CD4-positive, CD25-positive, alpha-beta regulatory T cell (primary cell): Measurements from ENCODE around the gene GNAI2. TPM values are rescaled to one million over a fixed set of nuclear protein-coding genes. Genes with fewer than 3 reads are reported as not detected.

Experiments used
- ATAC-seq, 2 donors: fragments of 150-1000 bp; cut with Tn5 transposase; one replicate each; pipeline ENCODE4 v1.10.0; 2021; ENCODE audit warnings: low read depth in 2 of 2, moderate number of reproducible peaks in 2 of 2, moderate library complexity in 1 of 2
- DNase-seq, 3 donors: peaks; one replicate each; pipeline versions ENCODE4 v3.0.0 to v3.0.0-alpha.2; 2012 to 2022; ENCODE audit warnings: mixed read lengths in 1 of 3
- H3K27ac ChIP-seq: one replicate; pipeline ENCODE4 v1.7.0; 2013; ENCODE audit warnings: mild to moderate bottlenecking, low read length; ENCODE audit not compliant: insufficient read depth, poor library complexity, severe bottlenecking
- H3K27me3 ChIP-seq: one replicate; pipeline ENCODE4 v1.7.0; 2013; ENCODE audit warnings: low read length; ENCODE audit not compliant: control insufficient read depth, insufficient read depth
- H3K36me3 ChIP-seq: one replicate; pipeline ENCODE4 v1.7.0; 2013; ENCODE audit warnings: mild to moderate bottlenecking, low read length, moderate library complexity; ENCODE audit not compliant: control insufficient read depth, insufficient read depth
- H3K4me1 ChIP-seq: 2 replicates; pipeline ENCODE4 v1.7.0; 2013; ENCODE audit warnings: mild to moderate bottlenecking, low read length; ENCODE audit not compliant: insufficient read depth, control insufficient read depth, poor library complexity, severe bottlenecking
- H3K4me3 ChIP-seq: one replicate; pipeline ENCODE4 v1.7.0; 2013; ENCODE audit warnings: low read depth, mild to moderate bottlenecking, low read length, moderate library complexity
- H3K9me3 ChIP-seq, 2 experiments: 1 replicate in 1 of 2; 2 replicates in 1 of 2; pipeline ENCODE4 v1.7.0; 2013; ENCODE audit warnings: low read length in 2 of 2, mild to moderate bottlenecking in 1 of 2, moderate library complexity in 1 of 2; ENCODE audit not compliant: control insufficient read depth in 2 of 2
- H3K27ac Mint-ChIP-seq, 3 donors: one replicate each; pipeline ENCODE4 v1.8.0; 2020 to 2022; ENCODE audit warnings: mild to moderate bottlenecking in 3 of 3, mixed read lengths in 3 of 3, moderate library complexity in 2 of 3
- H3K27me3 Mint-ChIP-seq: one replicate; pipeline ENCODE4 v1.8.0; 2022; ENCODE audit warnings: mild to moderate bottlenecking, mixed read lengths
- H3K36me3 Mint-ChIP-seq: one replicate; pipeline ENCODE4 v1.8.0; 2020; ENCODE audit warnings: mixed read lengths
- H3K4me1 Mint-ChIP-seq, 4 donors: one replicate each; pipeline ENCODE4 v1.8.0; 2020 to 2022; ENCODE audit warnings: mixed read lengths in 4 of 4, mild to moderate bottlenecking in 1 of 4
- H3K4me3 Mint-ChIP-seq, 4 donors: one replicate each; pipeline ENCODE4 v1.8.0; 2020 to 2022; ENCODE audit warnings: mild to moderate bottlenecking in 4 of 4, mixed read lengths in 4 of 4, moderate library complexity in 3 of 4
- H3K9me3 Mint-ChIP-seq, 7 donors: one replicate each; pipeline ENCODE4 v1.8.0; 2020 to 2022; ENCODE audit warnings: mixed read lengths in 7 of 7, mild to moderate bottlenecking in 3 of 7, moderate library complexity in 2 of 7
- polyA plus RNA-seq, 4 donors: library from polyadenylated mRNA; unstranded; fragments of 300-500 nt; fragmentation: Illumina TruSeq; gene quantifications; one replicate each; pipeline ENCODE4 v1.2.3, GENCODE V29; 2021
- total RNA-seq: library from RNA; stranded (reverse); gene quantifications from one replicate; pipeline ENCODE4 v1.2.3, GENCODE V29; 2022

The GNAI2 gene
- total and polyA plus RNA-seq, 5 donors from 2014 or later, result 373 to 696 (median 572) TPM

DNA sequence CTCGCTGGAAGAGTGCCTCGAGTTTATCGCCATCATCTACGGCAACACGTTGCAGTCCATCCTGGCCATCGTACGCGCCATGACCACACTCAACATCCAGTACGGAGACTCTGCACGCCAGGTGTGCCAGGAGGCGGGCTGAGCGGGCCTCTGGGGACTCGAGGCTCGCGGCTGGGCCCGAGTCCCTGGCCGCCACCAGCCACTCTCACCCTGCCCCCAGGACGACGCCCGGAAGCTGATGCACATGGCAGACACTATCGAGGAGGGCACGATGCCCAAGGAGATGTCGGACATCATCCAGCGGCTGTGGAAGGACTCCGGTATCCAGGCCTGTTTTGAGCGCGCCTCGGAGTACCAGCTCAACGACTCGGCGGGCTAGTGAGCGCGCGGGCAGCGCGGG lies 42.7 kb upstream of the GNAI2 start:
- H3K36me3 Mint-ChIP-seq, result no peaks in the 10 kb centered on the region
- no peak for DNase-seq

DNA sequence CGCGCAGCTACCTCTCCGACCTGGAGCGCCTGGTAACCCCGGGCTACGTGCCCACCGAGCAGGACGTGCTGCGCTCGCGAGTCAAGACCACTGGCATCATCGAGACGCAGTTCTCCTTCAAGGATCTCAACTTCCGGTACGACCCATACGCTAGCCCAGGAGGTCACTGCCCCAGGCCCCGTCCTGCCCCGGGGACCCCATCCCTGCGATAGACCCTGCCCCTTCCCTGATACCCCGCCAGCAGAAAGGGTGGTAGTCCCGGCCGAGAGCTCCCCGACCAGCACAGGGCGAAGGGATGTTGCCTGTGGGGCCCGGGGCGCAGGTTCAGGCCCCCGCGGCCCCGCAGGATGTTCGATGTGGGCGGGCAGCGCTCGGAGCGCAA lies 42.3 kb upstream of the GNAI2 start:
- H3K9me3 Mint-ChIP-seq, result peaks cover 0 to 1% (median 0%) of the 10 kb centered on the region in 7 donors
- no peaks in the 10 kb centered on the region for H3K27me3 ChIP-seq
- H3K27ac Mint-ChIP-seq, result peak overlapping the region in 1 of 3 donors; percentile 51
- no peak for DNase-seq
- H3K27ac ChIP-seq, result no peak overlapping the region
- no peaks in the 10 kb centered on the region for H3K9me3 ChIP-seq
- H3K4me3 Mint-ChIP-seq, result peak overlapping the region in 1 of 4 donors; percentile 50
- ATAC-seq, result no peak
- H3K4me1 ChIP-seq, result peaks cover 25% of the 10 kb centered on the region
- peaks cover 0 to 17% (median 2%) of the 10 kb centered on the region in 4 donors for H3K4me1 Mint-ChIP-seq
- H3K4me3 ChIP-seq, result no peak overlapping the region
- H3K36me3 Mint-ChIP-seq, result no peaks in the 10 kb centered on the region
- H3K36me3 ChIP-seq, result no peaks in the 10 kb centered on the region
- H3K27me3 Mint-ChIP-seq, result peaks cover 33% of the 10 kb centered on the region

More for the DNA sequence above, 42.7 kb upstream of the GNAI2 start:
- H3K9me3 ChIP-seq, result no peaks in the 10 kb centered on the region
- Mint-ChIP-seq H3K27ac (no peak overlapping the region), H3K9me3 (peaks cover 0 to 1% (median 0%) of the 10 kb centered on the region in 7 donors), H3K4me3 (no peak overlapping the region), H3K4me1 (peaks cover 0 to 17% (median 2%) of the 10 kb centered on the region in 4 donors), H3K27me3 (peaks cover 33% of the 10 kb centered on the region)
- H3K4me1 ChIP-seq, result peaks cover 25% of the 10 kb centered on the region
- no peak overlapping the region for H3K4me3 ChIP-seq
- no peaks in the 10 kb centered on the region for H3K36me3 ChIP-seq
- no peak overlapping the region for H3K27ac ChIP-seq
- ATAC-seq, result no peak
- H3K27me3 ChIP-seq, result no peaks in the 10 kb centered on the region

DNA sequence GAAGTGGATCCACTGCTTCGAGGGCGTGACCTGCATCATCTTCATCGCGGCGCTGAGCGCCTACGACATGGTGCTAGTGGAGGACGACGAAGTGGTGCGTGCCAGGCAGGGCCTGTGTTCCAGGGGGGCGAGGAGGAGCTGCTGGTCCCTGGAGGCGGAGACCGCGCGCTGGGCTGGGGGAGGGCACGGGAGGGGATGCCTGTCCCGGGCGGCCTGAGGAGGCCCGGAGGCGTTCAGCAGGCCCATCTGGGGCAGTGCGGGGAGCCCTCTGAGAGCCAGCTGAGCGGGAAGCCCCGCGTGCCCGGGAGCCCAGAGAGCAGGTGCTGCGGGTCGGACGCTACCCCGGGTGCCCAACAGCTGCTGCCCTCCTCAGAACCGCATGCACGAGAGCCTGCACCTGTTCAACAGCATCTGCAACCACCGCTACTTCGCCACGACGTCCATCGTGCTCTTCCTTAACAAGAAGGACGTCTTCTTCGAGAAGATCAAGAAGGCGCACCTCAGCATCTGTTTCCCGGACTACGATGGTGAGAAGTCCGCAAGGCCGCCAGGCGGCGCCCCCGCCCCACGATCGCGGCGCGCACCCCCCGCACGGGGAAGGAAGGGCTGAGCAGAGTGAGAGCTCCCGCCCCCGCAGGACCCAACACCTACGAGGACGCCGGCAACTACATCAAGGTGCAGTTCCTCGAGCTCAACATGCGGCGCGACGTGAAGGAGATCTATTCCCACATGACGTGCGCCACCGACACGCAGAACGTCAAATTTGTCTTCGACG lies 41.7 kb upstream of the GNAI2 start:
- DNase-seq (peak; percentile 76 to 86 (median 84)), ATAC-seq (peak; percentile 80 to 83)
- Histone ChIP-seq H3K9me3 (no peaks in the 10 kb centered on the region), H3K36me3 (no peaks in the 10 kb centered on the region), H3K4me1 (peaks cover 25% of the 10 kb centered on the region), H3K4me3 (no peak overlapping the region), H3K27ac (no peak overlapping the region), H3K27me3 (no peaks in the 10 kb centered on the region)
- Mint-ChIP-seq H3K27me3 (peaks cover 34% of the 10 kb centered on the region), H3K9me3 (peaks cover 0 to 1% (median 0%) of the 10 kb centered on the region in 7 donors), H3K27ac (peak overlapping the region in 1 of 3 donors; percentile 76), H3K4me1 (peaks cover 0 to 17% (median 2%) of the 10 kb centered on the region in 4 donors), H3K4me3 (peak overlapping the region in 3 of 4 donors; percentile 29 to 79 (median 66)), H3K36me3 (no peaks in the 10 kb centered on the region)

GRCh38 chr3:50194903-50195500 lies 41.0 kb upstream of the GNAI2 start:
- Histone ChIP-seq H3K9me3 (no peaks in the 10 kb centered on the region), H3K27ac (no peak overlapping the region), H3K27me3 (no peaks in the 10 kb centered on the region), H3K36me3 (no peaks in the 10 kb centered on the region), H3K4me1 (peaks cover 25% of the 10 kb centered on the region), H3K4me3 (no peak overlapping the region)
- Mint-ChIP-seq H3K36me3 (no peaks in the 10 kb centered on the region), H3K4me3 (peak overlapping the region in 3 of 4 donors; percentile 29 to 92 (median 79)), H3K27me3 (peaks cover 40% of the 10 kb centered on the region), H3K27ac (peak overlapping the region in 1 of 3 donors; percentile 65), H3K4me1 (peaks cover 0 to 17% (median 2%) of the 10 kb centered on the region in 4 donors), H3K9me3 (peaks cover 0 to 1% (median 0%) of the 10 kb centered on the region in 7 donors)
- ATAC-seq, result peak; percentile 19 to 24
- peak in 1 of 3 donors; percentile 45 for DNase-seq

GRCh38 chr3:50195501-50196252 lies 40.3 kb upstream of the GNAI2 start:
- ATAC-seq (no peak), DNase-seq (no peak)
- H3K27ac Mint-ChIP-seq, result no peak overlapping the region
- peaks cover 25% of the 10 kb centered on the region for H3K4me1 ChIP-seq
- peaks cover 0 to 17% (median 2%) of the 10 kb centered on the region in 4 donors for H3K4me1 Mint-ChIP-seq
- peak overlapping the region in 1 of 4 donors; percentile 92 for H3K4me3 Mint-ChIP-seq
- H3K36me3 Mint-ChIP-seq, result no peaks in the 10 kb centered on the region
- peaks cover 0 to 1% (median 0%) of the 10 kb centered on the region in 7 donors for H3K9me3 Mint-ChIP-seq
- no peaks in the 10 kb centered on the region for H3K36me3 ChIP-seq
- peaks cover 44% of the 10 kb centered on the region for H3K27me3 Mint-ChIP-seq
- H3K27ac ChIP-seq, result no peak overlapping the region
- H3K9me3 ChIP-seq, result no peaks in the 10 kb centered on the region
- H3K4me3 ChIP-seq, result no peak overlapping the region
- no peaks in the 10 kb centered on the region for H3K27me3 ChIP-seq

- Mint-ChIP-seq H3K4me3 (no peak overlapping the region), H3K36me3 (no peaks in the 10 kb centered on the region), H3K27ac (no peak overlapping the region), H3K9me3 (peaks cover 0 to 1% (median 0%) of the 10 kb centered on the region in 7 donors), H3K27me3 (peaks cover 50% of the 10 kb centered on the region), H3K4me1 (peaks cover 0 to 17% (median 2%) of the 10 kb centered on the region in 4 donors)
- Histone ChIP-seq H3K27ac (no peak overlapping the region), H3K9me3 (no peaks in the 10 kb centered on the region), H3K36me3 (no peaks in the 10 kb centered on the region), H3K27me3 (no peaks in the 10 kb centered on the region), H3K4me3 (no peak overlapping the region), H3K4me1 (peaks cover 25% of the 10 kb centered on the region)
- ATAC-seq, result no peak
- no peak for DNase-seq
Measured at GRCh38 chr3:50196253-50196801, 39.7 kb upstream of the GNAI2 start.

DNA sequence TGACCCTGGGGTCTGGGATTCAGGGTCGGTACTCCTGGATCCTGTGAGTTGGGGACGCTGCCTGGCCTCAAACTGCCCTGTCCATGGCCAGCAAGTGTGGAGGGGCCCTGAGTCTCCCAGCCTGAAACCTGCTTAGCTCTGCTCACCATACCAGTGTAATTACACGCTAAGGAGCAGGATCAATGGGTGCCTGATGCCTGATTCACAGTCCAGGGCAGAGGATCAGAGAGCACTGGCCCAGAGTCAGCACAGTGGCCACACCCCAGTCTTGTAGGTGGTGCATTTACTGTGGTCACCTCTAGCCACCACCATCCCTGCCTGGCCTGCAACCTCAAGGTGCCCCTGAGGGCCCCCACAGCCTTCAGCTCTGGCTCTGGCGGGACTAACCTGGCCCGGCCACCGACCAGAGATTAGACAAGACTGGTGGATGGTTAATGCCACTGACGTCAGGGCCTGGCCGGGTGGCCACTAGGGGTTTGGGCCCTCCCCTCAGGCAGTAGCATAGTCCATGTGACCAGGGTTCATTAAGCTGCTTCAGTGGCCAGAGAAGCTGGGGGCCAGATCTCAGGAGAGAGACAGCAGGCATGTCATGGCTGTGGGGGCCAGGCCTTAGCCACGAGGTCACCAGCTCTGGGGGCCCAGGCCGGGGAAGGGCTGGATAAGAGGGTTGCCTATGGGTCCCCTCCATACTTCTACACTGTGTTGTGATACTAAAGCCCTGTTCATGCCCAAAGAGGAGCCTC lies 34.3 kb upstream of the GNAI2 start:
- Histone ChIP-seq H3K36me3 (no peaks in the 10 kb centered on the region), H3K4me1 (peaks cover 8% of the 10 kb centered on the region), H3K4me3 (no peak overlapping the region), H3K27me3 (peaks cover 4% of the 10 kb centered on the region), H3K27ac (no peak overlapping the region), H3K9me3 (no peaks in the 10 kb centered on the region)
- DNase-seq (no peak), ATAC-seq (no peak)
- Mint-ChIP-seq H3K9me3 (no peaks in the 10 kb centered on the region), H3K4me3 (no peak overlapping the region), H3K4me1 (peaks cover 0 to 5% (median under 1%) of the 10 kb centered on the region in 4 donors), H3K36me3 (no peaks in the 10 kb centered on the region), H3K27ac (no peak overlapping the region), H3K27me3 (peaks cover 66% of the 10 kb centered on the region)
